Prostate gland (tissue), 2 donors: ENCODE data around the gene NANP.

Experiments used
- CTCF ChIP-seq, 4 experiments: fragments of 200-600 bp in 2 of 4; fragments of 450-650 bp in 2 of 4; sonication (generic) in 2 of 4; IDR thresholded peaks; 1 replicate in 3 of 4; 2 replicates in 1 of 4; pipeline ENCODE4 v1.5.1; 2016 to 2019; ENCODE audit warnings: antibody characterized with exemption in 4 of 4, mild to moderate bottlenecking in 2 of 4, moderate library complexity in 2 of 4
- POLR2A ChIP-seq: fragments of 450-650 bp; IDR thresholded peaks from one replicate; pipeline ENCODE4 v1.6.1; 2016; ENCODE audit warnings: antibody characterized with exemption, mild to moderate bottlenecking

DNA sequence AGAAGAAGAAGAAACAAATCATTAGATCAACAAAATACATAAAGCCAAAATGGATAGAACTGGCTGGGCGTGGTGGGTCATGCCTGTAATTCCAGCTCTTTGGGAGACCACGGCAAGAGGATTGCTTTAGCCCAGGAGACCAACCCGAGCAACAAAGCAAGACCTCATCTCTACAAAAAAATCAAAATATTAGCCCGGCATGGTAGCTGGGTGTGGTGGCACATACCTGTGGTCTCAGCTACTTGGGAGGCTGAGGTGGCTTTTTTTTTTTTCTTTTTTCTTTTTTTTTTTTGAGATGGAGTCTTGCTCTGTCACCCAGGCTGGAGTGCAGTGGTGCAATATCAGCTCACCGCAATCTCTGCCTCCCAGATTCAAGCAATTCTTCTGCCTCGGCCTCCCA, 59.9 kb downstream of the NANP start:
- no peak for TF ChIP-seq POLR2A
- TF ChIP-seq CTCF (IDR thresholded peaks at IDR 0.05), result no peak
